WERI-Rb-1 (cell line): ENCODE measurements around the gene HBS1L.

Source experiments
- DNase-seq: peaks from one replicate; pipeline ENCODE4 v3.0.0-alpha.2; 2020
- H3K27ac ChIP-seq: fragments of 250-450 bp; sonication (Bioruptor Pico); 2 replicates; pipeline ENCODE4 v1.5.1; 2020; ENCODE audit warnings: mild to moderate bottlenecking, moderate library complexity
- H3K27me3 ChIP-seq: fragments of 250-450 bp; sonication (Bioruptor Pico); 2 replicates; pipeline ENCODE4 v1.5.1; 2021; ENCODE audit warnings: mild to moderate bottlenecking, low read depth, moderate library complexity; ENCODE audit not compliant: insufficient read depth, severe bottlenecking
- H3K36me3 ChIP-seq: fragments of 250-450 bp; sonication (Bioruptor Pico); 2 replicates; pipeline ENCODE4 v1.5.1; 2020; ENCODE audit warnings: mild to moderate bottlenecking, moderate library complexity
- H3K4me3 ChIP-seq: 2 replicates; pipeline ENCODE4 v1.5.1; 2011; ENCODE audit warnings: low read depth, mild to moderate bottlenecking, control low read depth, low read length
- H3K9me3 ChIP-seq: fragments of 250-450 bp; sonication (Bioruptor Pico); 2 replicates; pipeline ENCODE4 v1.5.1; 2021; ENCODE audit warnings: mild to moderate bottlenecking, moderate library complexity; ENCODE audit not compliant: severe bottlenecking
- TF ChIP-seq, protein P1 (sequence below): IDR thresholded peaks from 2 replicates; pipeline ENCODE4 v1.5.1; 2011; ENCODE audit warnings: low read depth, mild to moderate bottlenecking, control low read depth, inconsistent platforms, low read length

The HBS1L gene

DNA sequence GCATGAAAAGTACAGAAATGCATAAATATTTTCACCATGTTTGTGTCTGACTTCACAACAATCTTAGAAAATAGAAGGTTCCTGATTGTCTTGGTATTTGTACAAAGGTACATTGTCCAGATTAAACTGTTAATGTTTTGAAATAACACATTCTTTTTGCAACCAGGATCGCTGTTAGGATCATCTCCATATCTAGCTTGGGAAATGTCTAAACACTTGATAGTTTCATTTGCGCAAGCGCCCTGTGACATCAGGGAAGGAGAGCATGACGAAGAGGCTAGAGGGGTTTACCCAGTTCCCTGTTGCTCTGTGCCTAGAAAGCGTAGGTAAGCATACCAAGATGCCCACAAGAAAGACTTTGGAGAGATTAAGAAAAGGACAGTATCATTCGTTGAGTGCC lies 124.2 kb downstream of the HBS1L start:
- Histone ChIP-seq H3K27ac (no peak overlapping the region), H3K4me3 (no peak overlapping the region), H3K9me3 (no peaks in the 10 kb centered on the region), H3K27me3 (no peaks in the 10 kb centered on the region), H3K36me3 (no peaks in the 10 kb centered on the region)
- no peak for DNase-seq
- TF ChIP-seq, protein P1, sequence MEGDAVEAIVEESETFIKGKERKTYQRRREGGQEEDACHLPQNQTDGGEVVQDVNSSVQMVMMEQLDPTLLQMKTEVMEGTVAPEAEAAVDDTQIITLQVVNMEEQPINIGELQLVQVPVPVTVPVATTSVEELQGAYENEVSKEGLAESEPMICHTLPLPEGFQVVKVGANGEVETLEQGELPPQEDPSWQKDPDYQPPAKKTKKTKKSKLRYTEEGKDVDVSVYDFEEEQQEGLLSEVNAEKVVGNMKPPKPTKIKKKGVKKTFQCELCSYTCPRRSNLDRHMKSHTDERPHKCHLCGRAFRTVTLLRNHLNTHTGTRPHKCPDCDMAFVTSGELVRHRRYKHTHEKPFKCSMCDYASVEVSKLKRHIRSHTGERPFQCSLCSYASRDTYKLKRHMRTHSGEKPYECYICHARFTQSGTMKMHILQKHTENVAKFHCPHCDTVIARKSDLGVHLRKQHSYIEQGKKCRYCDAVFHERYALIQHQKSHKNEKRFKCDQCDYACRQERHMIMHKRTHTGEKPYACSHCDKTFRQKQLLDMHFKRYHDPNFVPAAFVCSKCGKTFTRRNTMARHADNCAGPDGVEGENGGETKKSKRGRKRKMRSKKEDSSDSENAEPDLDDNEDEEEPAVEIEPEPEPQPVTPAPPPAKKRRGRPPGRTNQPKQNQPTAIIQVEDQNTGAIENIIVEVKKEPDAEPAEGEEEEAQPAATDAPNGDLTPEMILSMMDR = no peak

DNA sequence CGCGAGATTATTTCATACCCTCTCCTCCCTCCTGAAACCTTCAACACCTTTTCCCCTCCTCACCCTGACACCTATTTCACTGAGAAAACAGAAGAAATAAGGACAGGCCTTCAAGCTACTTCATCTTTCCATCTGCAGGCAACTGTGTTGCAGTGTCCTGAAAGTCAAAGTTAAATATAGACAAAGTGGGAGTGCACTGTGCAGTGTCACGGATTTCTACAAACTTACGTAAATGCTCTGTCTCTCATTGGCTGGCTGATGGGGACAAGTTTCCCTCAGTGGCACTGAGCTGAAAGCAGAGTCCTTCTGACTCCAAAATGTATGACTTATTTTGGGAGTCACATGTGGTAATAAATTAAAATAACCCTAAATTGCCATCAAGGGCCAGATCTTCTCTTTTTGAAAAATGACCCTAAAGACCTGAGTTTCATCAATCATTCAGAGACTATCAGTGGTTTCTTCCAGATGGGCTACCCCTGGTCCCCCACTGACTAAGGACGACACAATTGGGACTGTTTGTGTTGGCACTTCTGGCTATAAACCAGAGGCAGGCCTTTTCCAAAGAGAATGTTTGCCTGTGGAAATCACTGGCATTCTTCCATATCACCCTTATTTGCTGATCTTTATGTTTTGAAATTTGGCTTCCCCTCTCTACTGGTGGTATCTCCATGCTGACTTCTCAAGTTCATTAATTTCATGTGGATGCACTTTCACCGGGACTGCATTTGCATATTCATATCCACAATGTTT lies 126.3 kb downstream of the HBS1L start:
- no peaks in the 10 kb centered on the region for H3K36me3 ChIP-seq
- no peak overlapping the region for H3K27ac ChIP-seq
- no peaks in the 10 kb centered on the region for H3K9me3 ChIP-seq
- TF ChIP-seq, protein P1 = no peak
- H3K4me3 ChIP-seq = no peak overlapping the region
- H3K27me3 ChIP-seq = no peaks in the 10 kb centered on the region
- DNase-seq = no peak

DNA sequence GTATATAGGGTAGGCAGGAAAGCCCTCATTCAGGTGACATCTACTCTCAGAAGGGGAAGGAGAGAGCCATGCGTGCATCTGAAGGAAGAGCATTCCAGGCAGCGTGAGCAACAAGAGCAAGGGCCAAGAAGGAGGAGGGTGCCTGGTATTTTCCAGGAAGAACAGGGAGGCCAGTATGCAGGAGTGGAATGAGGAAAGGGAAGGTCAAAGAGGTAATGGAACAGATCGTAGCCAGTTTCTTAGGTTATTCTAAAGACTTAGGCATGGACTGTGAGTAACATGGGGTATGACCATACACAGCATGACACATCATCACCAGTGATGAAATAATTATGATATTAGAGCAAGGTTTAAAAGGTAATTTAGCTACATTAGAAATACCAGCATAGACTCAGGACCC lies 128.8 kb downstream of the HBS1L start:
- Histone ChIP-seq H3K36me3 (no peaks in the 10 kb centered on the region), H3K27ac (no peak overlapping the region), H3K27me3 (no peaks in the 10 kb centered on the region), H3K4me3 (no peak overlapping the region), H3K9me3 (no peaks in the 10 kb centered on the region)
- no peak for DNase-seq
- TF ChIP-seq, protein P1 = no peak

DNA sequence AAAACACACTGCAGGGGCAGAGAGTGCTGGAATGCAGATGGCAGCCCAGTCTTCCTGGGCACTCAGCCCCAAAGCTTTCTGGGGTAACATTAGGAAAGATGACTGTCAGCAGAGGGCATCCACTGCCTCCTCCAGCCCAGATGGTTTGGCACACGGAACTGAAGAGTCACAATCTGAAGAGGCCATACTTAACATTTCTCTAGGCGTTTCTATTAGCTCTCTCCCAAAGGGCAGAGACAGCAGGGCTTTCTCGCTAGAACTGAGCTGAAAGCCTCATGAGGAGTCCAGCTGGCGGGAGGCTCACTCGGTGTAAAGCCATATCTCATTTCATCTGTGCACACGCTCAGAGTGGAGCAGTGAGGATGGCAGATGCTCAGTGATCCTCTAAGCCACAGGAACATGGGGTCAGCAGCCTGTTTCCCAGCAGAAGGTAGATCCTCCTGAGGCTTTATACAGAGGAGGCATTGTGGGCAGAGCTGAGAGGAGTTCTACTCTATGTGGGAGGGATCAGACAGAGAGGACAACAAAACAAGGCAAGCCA lies 132.8 kb downstream of the HBS1L start:
- DNase-seq = peak; percentile 90
- Histone ChIP-seq H3K9me3 (no peaks in the 10 kb centered on the region), H3K27me3 (no peaks in the 10 kb centered on the region), H3K4me3 (no peak overlapping the region), H3K36me3 (no peaks in the 10 kb centered on the region), H3K27ac (peak overlapping the region; percentile 63)
- TF ChIP-seq, protein P1 = no peak

DNA sequence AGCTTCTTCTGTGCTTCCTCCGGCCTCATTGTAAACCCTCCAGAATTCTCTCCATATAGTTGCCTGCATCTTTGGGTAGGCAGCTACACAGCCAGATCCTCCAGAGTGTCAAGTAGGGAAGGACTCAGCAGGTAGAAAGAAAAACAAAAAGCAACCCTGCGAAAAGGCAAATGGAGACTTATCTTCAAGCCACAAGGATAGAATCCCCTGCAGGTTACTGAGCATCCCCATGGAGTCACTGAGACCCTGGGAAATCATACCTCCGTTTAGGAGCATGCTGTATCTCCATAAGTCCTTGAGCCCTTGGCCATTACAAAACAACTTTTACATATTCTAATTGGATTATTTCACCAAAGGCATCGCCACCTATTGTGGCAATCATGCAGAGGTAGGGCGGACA lies 133.3 kb downstream of the HBS1L start:
- DNase-seq = no peak
- Histone ChIP-seq H3K36me3 (no peaks in the 10 kb centered on the region), H3K9me3 (no peaks in the 10 kb centered on the region), H3K27ac (peak overlapping the region; percentile 63), H3K27me3 (no peaks in the 10 kb centered on the region), H3K4me3 (no peak overlapping the region)
- TF ChIP-seq, protein P1 = no peak

DNA sequence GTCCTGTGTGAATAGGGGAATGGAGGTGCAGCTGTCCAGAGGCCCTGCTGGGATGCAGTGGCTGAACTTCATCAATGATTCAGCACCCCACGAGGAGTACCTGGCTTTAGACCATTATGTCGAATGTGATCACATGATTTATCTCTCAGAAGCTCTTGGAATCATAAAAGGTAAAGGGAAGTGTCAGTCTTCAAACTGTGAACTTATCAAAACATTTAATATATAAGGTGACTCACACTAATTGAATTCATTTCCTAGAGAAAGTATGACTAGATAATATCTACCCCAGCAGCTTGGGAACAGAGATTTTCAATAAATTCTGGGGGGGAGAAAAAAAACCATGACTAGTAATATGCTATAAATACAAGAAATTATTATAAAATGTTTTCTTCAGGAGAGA lies 134.2 kb downstream of the HBS1L start:
- no peak overlapping the region for H3K27ac ChIP-seq
- no peaks in the 10 kb centered on the region for H3K27me3 ChIP-seq
- H3K36me3 ChIP-seq = no peaks in the 10 kb centered on the region
- TF ChIP-seq, protein P1 = no peak
- no peak overlapping the region for H3K4me3 ChIP-seq
- no peak for DNase-seq
- H3K9me3 ChIP-seq = no peaks in the 10 kb centered on the region
